Measurements from ENCODE around the gene PYGO1.

DNA sequence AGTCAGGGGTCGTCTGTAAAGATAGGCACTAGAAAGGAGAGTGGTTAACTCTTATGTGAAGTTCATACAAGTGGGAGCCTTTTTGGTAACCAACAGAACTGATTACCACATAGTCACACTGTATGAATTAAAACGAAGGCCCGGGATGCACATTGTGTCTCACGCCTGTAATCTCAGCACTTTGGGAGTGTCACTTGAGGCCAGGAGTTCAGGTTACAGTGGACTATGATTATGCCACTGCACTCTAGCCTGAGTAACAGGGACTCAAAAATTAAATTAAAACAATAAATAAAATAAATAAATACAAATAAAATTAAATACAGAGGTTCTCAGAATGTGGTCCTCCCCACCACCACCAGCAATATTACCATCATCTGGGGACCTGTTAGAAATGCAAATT lies 80.6 kb downstream of the PYGO1 start:
- TF ChIP-seq, protein P1, sequence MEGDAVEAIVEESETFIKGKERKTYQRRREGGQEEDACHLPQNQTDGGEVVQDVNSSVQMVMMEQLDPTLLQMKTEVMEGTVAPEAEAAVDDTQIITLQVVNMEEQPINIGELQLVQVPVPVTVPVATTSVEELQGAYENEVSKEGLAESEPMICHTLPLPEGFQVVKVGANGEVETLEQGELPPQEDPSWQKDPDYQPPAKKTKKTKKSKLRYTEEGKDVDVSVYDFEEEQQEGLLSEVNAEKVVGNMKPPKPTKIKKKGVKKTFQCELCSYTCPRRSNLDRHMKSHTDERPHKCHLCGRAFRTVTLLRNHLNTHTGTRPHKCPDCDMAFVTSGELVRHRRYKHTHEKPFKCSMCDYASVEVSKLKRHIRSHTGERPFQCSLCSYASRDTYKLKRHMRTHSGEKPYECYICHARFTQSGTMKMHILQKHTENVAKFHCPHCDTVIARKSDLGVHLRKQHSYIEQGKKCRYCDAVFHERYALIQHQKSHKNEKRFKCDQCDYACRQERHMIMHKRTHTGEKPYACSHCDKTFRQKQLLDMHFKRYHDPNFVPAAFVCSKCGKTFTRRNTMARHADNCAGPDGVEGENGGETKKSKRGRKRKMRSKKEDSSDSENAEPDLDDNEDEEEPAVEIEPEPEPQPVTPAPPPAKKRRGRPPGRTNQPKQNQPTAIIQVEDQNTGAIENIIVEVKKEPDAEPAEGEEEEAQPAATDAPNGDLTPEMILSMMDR (IDR thresholded peaks at IDR 0.05; ENCODE audit: insufficient read depth, low read length, poor library complexity, severe bottlenecking) = no peak
- no peak for TF ChIP-seq EZH2phosphoT487 (conservative IDR thresholded peaks at IDR 0.05; ENCODE audit: low read length)
